ENCODE results near the gene HLA-DMB.

HLA-DMB gene

DNA sequence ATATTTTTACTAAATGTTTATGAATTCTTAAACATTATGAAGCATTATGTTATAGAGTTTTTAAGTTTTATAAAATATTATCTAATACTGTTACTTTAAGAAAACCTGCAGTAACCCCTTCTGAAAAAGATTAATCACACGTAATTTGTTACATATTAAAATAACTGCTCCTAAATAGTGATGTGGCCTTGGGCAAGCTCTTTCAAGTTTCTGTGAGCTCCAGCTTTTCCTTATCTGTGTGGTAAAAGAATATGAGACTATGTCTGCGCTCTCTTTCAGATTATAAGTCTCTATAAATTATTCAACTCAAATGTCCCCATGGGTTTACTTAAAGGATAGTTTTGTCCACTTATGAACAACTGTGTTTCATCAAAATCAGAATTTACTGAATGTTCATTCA is 31.9 kb downstream of the HLA-DMB start:
- DNase-seq (ENCODE audit: low spot score): no peak

DNA sequence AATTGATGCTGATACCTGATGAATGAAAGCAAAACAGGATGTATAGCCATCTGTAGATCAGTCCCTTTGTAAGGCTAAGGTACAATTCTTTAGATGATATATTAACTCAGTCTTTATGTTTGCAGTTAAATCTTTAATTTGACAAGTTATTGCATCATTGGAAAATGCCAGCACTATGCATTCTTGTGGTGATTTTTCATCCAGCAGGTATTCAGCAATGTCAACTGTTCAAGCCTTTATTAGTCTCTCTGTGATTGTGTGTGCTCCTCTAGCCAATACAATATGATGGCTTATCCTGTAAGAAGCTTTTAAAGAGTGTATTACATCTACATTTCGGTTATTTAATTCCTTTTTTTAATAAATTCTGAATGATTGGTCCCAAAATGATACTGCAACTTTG is 34.3 kb downstream of the HLA-DMB start:
- no peak for DNase-seq (ENCODE audit: low spot score)

DNA sequence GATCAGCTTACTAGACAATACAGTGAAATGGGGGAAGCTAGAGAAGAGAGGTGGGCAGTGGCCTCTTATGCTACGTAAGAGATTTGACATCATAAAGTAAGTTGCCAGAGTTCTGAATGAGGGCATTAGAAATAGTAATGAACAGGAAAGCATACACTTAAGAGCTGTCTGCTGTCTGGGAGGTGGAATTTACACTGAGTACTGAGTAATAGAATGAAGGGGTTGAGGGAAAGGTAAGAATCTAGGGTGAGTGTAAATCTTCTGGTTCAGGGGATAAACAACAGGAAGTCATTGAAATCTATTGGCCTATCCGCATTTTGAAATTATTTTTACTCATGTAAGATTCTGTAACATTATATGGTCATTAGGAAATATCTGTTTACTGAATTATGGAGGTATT is 35.8 kb downstream of the HLA-DMB start:
- no peak for DNase-seq (ENCODE audit: low spot score)

DNA sequence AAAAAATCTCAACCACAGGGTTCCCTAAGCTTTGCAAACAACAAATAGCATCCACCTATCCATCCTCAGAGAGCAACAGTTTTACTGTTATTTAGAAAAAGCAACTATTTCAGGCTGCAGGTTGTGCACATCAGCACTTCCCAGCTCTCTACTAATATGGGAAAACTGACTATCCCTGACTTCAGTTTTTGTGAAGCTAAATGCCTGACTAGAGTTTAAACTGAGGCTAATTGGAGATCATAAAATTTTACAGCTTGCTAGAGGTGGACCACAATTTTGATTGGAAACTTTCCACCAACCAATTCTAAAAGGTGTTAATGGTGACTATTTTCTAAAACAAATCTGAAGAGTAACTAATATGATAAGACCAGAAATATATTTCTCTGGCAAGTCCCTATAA is 36.9 kb downstream of the HLA-DMB start:
- DNase-seq (ENCODE audit: low spot score): no peak

DNA sequence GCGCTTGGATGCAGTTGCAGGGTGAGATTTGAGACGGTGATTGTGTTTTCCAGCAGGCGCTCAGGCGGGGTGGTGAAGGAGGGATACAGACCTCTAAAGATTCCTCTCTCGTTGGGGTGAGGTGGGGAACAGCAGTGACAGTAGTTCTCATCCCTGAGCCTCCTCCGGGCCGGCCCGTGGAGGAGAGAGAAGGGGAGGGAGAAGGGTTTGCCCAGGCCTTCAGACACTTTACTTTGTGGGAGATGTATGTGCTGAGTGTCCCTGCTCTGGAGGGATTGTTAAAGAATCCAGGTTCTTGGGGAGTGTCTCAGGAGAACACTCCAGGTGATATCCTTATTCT is 45.9 kb downstream of the HLA-DMB start:
- no peak for DNase-seq (ENCODE audit: low spot score)

DNA sequence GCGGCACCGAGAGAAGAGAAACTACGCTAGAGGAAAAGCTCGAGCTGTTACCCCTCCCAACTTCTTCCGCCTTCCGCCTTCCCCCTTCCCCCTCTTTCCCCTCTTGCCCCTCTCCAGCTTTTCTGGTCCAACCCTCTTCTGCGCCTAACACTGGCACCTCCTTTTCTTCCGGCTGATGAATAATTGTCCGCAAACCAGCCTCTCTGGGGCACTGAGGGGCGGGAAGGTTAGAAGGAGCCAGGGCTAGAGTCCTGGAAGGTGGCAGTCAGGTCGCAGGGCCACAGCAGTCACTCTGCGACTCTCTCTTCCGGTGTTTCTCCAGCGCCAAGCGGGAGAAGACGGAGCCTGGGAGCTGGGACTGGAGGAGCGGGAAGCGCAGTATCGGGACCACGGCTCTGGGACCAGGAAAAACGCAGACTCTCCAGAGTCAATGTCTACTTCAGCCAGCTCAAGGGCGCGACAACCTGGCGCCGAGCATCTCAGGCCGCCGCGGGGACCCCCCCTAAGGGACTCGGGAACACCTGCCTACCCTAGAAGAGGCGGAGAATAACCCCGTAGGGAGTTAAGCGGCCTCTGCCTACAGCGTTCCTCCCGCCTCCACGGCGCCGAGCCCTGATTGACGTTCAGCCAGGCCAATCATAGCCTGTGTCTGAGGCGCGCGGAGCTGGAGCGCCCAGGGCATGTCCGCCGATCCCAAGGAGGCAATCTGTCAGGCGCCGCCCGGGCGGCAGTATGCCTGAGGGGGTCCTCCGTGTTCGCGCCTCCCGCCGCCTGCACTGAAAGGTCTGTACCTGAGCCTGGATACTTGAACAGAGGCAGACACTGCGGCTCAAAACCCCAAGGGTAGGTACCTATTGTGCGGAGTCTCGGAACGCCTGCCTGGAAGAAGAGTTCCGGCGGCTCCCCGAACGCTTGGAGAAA is 46.5 kb downstream of the HLA-DMB start:
- peak; percentile 91 for DNase-seq (ENCODE audit: low spot score)

DNA sequence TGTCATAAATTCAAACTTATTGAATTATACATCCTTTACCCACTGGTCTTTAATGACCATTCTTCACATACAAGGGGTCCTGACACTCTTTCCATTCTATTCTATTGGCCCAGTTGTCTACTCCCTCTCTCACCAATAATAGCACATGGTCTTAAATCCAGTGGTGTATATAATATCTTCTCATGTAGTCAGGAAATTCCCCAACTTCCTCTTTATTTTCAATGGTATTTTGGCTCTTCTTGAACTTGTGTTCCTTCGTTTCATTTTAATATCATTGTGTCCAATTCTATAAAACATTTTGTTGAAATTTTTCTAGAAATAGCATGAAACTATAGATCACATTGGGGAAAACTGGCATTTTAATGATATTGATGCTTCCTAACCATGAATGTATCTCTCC is 50.0 kb downstream of the HLA-DMB start:
- DNase-seq (ENCODE audit: low spot score): no peak

DNA sequence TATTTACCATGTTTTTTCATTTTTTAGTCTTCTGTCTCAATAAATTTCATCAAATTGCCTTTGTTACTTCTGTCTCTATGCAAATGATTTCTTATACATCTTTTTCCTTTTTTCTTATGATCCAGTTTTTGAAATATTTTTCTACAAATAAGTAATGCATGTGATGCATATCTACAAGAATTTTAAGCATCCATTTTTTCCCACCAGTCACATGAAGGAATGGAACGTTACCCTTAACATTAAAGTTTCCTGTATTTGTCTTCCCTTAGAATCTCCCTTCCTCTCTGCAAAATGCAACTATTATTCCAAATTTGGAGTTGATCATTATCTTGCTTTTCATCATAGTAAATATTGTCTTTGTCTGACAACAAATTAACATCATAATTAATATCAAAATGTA is 51.3 kb downstream of the HLA-DMB start:
- DNase-seq (ENCODE audit: low spot score): no peak

DNA sequence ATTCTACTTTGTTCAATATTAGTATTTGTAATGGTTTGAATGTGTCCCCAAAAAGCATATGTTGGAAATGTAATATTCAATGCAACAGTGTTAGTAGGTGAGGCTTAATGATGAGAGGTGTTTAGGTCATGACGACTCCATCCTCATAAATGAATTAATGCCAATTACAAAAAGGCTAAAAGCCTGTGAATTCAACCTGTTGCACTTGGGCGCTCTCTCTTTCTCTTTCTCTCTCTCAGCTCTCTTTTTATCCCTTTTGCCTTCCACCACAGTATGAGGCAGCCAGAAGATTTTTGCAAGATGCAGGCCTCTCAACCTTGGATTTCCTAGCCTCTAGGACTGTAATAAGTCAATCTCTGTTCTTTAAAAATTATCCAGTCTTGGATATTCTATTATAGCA is 52.3 kb downstream of the HLA-DMB start:
- no peak for DNase-seq (ENCODE audit: low spot score)

DNA sequence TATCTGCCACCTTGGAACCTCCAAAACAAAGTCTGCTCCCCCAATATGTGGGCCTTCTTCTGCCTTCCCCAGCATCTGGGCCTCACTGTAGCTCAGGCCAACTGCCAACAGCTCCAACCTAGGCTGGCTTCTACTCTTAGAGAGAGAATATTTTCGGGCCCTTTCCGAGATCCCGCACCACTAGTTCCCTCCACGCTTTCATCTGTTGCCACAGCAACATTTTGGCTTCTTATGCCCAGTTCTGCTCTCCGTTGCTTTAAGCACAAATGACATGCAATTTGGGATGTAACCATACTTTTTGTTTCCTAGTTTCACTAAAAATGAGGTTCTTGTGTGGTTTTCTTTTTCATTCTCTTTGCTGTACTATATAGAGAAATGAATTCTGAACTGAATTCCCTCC is 53.2 kb downstream of the HLA-DMB start:
- no peak for DNase-seq (ENCODE audit: low spot score)

DNA sequence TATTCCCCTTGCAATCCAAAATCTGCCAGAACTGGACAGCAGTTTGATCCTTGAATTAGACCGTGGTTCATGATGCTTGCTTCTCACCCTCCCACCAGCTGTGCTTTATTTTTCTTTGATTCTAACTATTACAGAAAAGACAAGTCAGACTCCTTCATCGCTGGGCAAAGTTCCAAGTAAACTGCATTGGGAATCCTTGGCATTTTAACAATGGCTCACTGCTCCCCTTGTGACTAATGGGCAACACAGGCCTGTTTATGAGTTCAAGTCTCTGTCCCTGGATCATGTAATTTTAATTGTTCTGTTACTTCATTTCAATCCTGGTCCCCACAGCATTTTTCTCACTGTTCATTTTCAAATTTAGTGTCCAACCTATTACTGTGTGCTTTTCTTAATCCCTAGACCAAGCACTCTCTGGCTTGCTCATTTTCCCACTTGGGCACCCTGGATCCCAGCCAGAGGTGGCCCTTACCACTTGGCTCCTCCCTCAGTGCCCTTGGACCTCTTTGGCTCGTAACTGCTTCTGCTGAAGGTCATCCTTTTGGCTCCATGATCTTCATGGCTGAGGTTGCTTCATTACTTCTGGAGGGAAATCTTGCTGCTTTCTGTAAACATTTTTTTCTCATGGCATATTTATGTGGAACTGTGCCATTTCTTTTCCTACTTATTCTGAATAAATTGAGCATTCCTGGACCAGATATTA is 54.0 kb downstream of the HLA-DMB start:
- peak; percentile 10 for DNase-seq (ENCODE audit: low spot score)

DNA sequence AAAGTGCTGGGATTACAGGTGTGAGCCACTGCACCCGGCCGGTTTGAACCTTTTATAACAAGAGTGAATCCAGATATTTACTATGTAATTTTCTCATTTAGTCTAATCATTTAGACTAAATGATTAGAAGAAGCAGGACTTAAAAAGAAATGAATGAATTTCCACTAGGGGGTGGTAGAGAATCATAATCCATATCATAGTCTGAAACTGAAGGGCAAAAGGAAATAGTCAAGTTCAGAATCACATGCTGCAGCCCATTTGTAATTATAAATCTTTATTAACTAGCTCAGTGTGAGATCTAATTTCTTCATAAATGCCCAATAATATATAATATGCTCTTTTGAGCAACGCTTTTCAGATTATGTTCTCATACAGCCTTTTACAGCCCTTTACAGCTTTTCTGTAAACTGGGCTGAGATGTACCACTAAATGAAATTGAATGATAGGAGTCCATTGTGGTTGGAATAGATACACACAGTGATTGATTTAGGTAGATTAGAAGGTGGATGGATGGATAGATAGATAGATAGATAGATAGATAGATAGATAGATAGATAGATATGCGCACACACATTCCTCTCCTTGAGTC is 55.0 kb downstream of the HLA-DMB start:
- peak; percentile 82 for DNase-seq (ENCODE audit: low spot score)

All from globus pallidus (tissue), 1 donor.